22Rv1 (cell line): ENCODE results near the gene SLC8A3.

ENCODE experiments used
- CTCF ChIP-seq: fragments of 450-650 bp; IDR thresholded peaks from 2 replicates; pipeline ENCODE4 v1.5.1; 2017; ENCODE audit warnings: mild to moderate bottlenecking
- ZFX ChIP-seq: fragments of 450-650 bp; IDR thresholded peaks from 2 replicates; pipeline ENCODE4 v1.6.1; 2017; ENCODE audit warnings: antibody characterized with exemption, borderline replicate concordance

- no peak for TF ChIP-seq CTCF
- no peak for TF ChIP-seq ZFX
Observed at GRCh38 chr14:70140614-70141013, 48.1 kb downstream of the SLC8A3 start.
